Vagina (tissue), 2 donors: Measurements from ENCODE around the gene OR10G4. TPM values are rescaled to one million over a fixed set of nuclear protein-coding genes. Genes with fewer than 3 reads are reported as not detected.

ENCODE experiments used
- DNase-seq, 2 donors: peaks; one replicate each; pipeline ENCODE4 v3.0.0-alpha.2; 2017; ENCODE audit errors: extremely low spot score in 2 of 2
- H3K27ac ChIP-seq: fragments of 200-600 bp; sonication (generic); one replicate; pipeline ENCODE4 v1.5.1; 2019
- H3K27me3 ChIP-seq: fragments of 200-600 bp; sonication (generic); one replicate; pipeline ENCODE4 v1.5.1; 2019
- H3K36me3 ChIP-seq, 2 donors: fragments of 200-600 bp; sonication (generic); one replicate each; pipeline ENCODE4 v1.5.1; 2017 to 2019
- H3K4me1 ChIP-seq: fragments of 200-600 bp; sonication (generic); one replicate; pipeline ENCODE4 v1.5.1; 2019
- H3K4me3 ChIP-seq, 2 donors: fragments of 200-600 bp; sonication (generic); 1 replicate in 1 of 2; 2 replicates in 1 of 2; pipeline ENCODE4 v1.5.1; 2016 to 2019
- H3K9me3 ChIP-seq: fragments of 200-600 bp; sonication (generic); one replicate; pipeline ENCODE4 v1.5.1; 2019
- POLR2A ChIP-seq, 2 donors: fragments of 450-650 bp; IDR thresholded peaks; one replicate each; pipeline ENCODE4 v1.6.1; 2017; ENCODE audit warnings: antibody characterized with exemption in 2 of 2, mild to moderate bottlenecking in 2 of 2, moderate library complexity in 2 of 2
- POLR2AphosphoS5 ChIP-seq, 2 donors: sonication (generic); formaldehyde crosslinking; IDR thresholded peaks; one replicate each; pipeline ENCODE4 v1.9.0; 2017; ENCODE audit warnings: antibody characterized with exemption in 2 of 2, mild to moderate bottlenecking in 2 of 2, low read depth in 1 of 2; ENCODE audit not compliant: insufficient read depth in 1 of 2
- intact Hi-C: fragments of 100-400 bp; cut with DNase I; formaldehyde crosslinking; loops from one replicate; pipeline ENCODE4 v1.15.1; 2023
- total RNA-seq: library from RNA; depleted of rRNA; stranded (reverse); fragments of >200 nt; gene quantifications from one replicate; pipeline ENCODE4 v1.2.3, GENCODE V29; 2016
- TF ChIP-seq, protein P1 (sequence below), 3 experiments: fragments of 450-650 bp in 2 of 3; fragments of 200-600 bp in 1 of 3; sonication (generic) in 1 of 3; IDR thresholded peaks; one replicate each; pipeline ENCODE4 v1.5.1; 2017 to 2019; ENCODE audit warnings: antibody characterized with exemption in 3 of 3, mild to moderate bottlenecking in 2 of 3, moderate library complexity in 2 of 3

Gene OR10G4, protein sequence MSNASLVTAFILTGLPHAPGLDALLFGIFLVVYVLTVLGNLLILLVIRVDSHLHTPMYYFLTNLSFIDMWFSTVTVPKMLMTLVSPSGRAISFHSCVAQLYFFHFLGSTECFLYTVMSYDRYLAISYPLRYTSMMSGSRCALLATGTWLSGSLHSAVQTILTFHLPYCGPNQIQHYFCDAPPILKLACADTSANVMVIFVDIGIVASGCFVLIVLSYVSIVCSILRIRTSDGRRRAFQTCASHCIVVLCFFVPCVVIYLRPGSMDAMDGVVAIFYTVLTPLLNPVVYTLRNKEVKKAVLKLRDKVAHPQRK
- not detected for total RNA-seq

DNA sequence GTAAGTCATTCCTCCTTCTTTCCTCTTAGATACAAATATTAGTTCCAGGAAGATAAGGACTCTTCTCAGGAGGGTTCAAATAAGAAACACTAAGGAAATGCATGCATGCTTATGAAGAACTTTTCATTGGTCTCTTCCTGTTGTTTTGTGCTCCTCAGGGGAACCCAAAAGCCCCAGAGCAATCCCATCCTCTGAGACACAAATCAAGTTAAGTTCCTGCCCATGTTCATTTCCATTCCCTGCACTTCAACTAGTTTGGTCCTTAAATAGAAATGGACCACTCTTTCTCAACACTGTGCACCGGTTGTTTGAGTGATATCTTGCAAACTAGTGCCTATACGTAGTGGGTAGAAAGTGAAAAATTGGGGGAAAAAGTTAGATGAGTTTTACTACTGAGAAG is at the start of gene OR10G4:
Gene OR10G4, plus strand, starts transcription at position 301 of the 400 bp plus-strand sequence. CDS start 2,578 bp downstream, outside the sequence.
- TF ChIP-seq POLR2AphosphoS5 (IDR thresholded peaks at IDR 0.05; ENCODE audit: insufficient read depth in 1 of 2, low read depth in 1 of 2) (no peak), POLR2A (IDR thresholded peaks at IDR 0.05) (no peak)
- TF ChIP-seq, protein P1, sequence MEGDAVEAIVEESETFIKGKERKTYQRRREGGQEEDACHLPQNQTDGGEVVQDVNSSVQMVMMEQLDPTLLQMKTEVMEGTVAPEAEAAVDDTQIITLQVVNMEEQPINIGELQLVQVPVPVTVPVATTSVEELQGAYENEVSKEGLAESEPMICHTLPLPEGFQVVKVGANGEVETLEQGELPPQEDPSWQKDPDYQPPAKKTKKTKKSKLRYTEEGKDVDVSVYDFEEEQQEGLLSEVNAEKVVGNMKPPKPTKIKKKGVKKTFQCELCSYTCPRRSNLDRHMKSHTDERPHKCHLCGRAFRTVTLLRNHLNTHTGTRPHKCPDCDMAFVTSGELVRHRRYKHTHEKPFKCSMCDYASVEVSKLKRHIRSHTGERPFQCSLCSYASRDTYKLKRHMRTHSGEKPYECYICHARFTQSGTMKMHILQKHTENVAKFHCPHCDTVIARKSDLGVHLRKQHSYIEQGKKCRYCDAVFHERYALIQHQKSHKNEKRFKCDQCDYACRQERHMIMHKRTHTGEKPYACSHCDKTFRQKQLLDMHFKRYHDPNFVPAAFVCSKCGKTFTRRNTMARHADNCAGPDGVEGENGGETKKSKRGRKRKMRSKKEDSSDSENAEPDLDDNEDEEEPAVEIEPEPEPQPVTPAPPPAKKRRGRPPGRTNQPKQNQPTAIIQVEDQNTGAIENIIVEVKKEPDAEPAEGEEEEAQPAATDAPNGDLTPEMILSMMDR (IDR thresholded peaks at IDR 0.05), result no peak
- intact Hi-C loops, result no loop called here
- DNase-seq, result no peak
- Histone ChIP-seq H3K4me1 (no peaks in the 10 kb centered on the region), H3K9me3 (no peaks in the 10 kb centered on the region), H3K4me3 (no peak within 1 kb of the TSS), H3K27ac (no peak within 1 kb of the TSS), H3K36me3 (no peaks in the 10 kb centered on the region), H3K27me3 (no peaks in the 10 kb centered on the region)

DNA sequence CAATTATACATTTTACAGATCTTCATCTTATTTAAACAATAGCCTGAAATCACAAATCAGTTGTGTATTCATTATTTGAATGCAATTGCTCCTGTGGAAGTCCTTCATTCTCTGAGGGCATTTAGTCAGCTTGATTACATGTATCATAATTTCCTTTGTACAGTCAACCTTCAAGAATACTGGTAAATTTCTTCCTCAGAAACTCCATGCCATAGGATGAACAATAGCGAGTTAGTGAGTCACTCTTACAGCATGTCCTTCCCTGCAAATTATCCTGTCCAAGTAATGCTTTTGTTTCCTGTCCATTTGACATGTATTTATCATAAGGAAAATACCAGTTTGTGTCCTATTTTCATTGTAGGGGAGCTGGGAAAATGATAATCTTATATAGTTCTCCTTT is 39.0 kb upstream of the OR10G4 start:
- Histone ChIP-seq H3K27me3 (no peaks in the 10 kb centered on the region), H3K27ac (no peak overlapping the region), H3K4me3 (no peak overlapping the region), H3K36me3 (no peaks in the 10 kb centered on the region), H3K9me3 (no peaks in the 10 kb centered on the region), H3K4me1 (no peaks in the 10 kb centered on the region)
- TF ChIP-seq POLR2A (IDR thresholded peaks at IDR 0.05) (no peak), POLR2AphosphoS5 (IDR thresholded peaks at IDR 0.05; ENCODE audit: insufficient read depth in 1 of 2, low read depth in 1 of 2) (no peak)
- TF ChIP-seq, protein P1 (IDR thresholded peaks at IDR 0.05), result no peak
- DNase-seq, result no peak
- intact Hi-C loops, result no loop called here

DNA sequence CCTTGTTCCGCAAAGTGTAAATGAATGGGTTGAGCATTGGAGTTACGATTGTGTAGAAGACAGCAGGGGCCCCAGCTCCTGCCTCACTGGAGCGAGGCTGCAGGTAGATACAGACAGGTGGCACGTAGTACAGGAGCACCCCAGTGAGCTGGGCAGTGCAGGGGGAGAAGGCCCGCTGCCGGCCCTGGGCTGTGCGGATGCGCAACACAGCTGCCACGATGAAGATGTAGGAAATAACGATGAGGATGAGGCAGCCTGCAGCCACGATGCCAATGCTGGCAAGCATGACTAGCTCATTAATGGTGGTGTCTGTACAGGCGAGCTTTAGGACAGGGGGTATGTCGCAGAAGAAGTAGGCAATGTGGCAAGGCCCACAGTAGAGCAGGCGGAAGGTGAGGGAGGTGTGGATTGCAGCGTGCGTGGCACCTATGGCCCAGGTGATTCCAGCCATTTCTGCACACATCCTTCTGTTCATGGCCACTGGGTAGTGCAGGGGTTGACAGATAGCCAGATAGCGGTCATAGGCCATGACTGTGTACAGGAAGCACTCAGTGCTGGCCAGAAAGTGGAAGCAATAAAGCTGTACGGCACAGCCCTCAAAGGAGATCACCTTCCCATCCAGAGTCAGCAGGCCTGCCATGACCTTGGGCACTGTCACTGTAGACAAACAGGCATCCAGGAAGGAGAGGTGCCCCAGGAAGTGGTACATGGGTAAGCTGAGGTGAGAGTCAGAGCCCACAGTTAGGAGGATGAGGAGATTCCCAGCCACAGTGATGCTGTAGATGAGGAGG is 35.8 kb upstream of the OR10G4 start:
- Histone ChIP-seq H3K27me3 (no peaks in the 10 kb centered on the region), H3K4me3 (no peak overlapping the region), H3K9me3 (no peaks in the 10 kb centered on the region), H3K27ac (no peak overlapping the region), H3K36me3 (no peaks in the 10 kb centered on the region), H3K4me1 (no peaks in the 10 kb centered on the region)
- no peak for DNase-seq
- intact Hi-C loops, result no loop called here
- TF ChIP-seq POLR2AphosphoS5 (IDR thresholded peaks at IDR 0.05; ENCODE audit: insufficient read depth in 1 of 2, low read depth in 1 of 2) (no peak), POLR2A (IDR thresholded peaks at IDR 0.05) (no peak)
- TF ChIP-seq, protein P1 (IDR thresholded peaks at IDR 0.05), result no peak

DNA sequence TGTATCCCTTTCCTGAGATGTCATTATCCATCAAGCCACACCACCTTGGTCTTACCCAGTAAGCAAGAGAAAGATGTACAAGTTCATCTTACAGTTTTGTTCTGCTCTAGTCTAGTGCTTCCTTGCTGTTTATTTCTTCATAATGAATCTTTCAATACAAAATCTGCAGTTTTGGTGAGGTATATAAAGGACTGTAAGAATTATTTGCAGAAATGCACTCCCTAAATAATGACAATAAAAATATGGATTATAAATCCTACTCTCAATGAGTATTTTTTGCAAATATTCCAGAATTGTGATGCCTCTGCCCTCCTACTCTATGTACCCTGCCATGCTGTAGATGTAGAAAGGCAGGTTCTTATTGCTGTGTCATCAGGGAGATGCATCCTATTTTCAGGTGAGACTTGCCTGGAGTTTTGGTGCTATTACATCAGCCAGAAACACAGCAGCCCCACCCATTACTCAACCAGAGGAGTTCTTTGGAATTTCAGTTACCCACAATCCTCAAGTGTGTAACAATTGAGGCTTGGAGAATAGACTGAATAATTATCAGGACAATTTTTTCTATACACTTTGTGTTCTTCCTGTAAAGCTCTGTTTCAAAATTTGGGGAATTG is 35.0 kb upstream of the OR10G4 start, which contains the start of gene OR10S1:
Gene OR10S1, minus strand, starts transcription at position 51 of the 617 bp plus-strand sequence. CDS start 117 bp downstream, outside the sequence.
- intact Hi-C loops, result no loop called here
- H3K4me3 ChIP-seq, result no peak within 1 kb of the TSS

DNA sequence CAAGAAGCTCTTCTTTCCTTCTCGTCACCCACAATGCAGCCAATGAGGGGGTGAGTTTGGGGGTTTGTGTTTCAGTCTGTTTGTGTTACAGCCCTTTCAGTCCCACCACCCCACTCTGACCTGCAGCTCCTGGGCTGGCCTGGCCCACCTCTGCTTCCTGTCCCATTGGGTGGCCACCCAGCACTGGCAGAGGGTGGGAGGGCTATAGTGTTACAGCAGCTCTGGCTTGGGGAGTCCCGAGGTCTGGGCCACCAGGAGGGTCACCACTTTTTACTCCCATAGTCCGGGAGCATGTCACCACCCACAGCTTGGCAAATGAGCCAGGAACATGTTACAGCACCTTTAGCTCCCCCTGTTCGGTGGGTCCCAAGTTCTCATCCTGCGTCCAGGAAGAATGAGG is 33.5 kb upstream of the OR10G4 start:
- no peak for DNase-seq
- no peak overlapping the region for H3K4me3 ChIP-seq
- H3K27me3 ChIP-seq, result no peaks in the 10 kb centered on the region
- H3K27ac ChIP-seq, result no peak overlapping the region
- H3K9me3 ChIP-seq, result no peaks in the 10 kb centered on the region
- no peaks in the 10 kb centered on the region for H3K36me3 ChIP-seq
- H3K4me1 ChIP-seq, result no peaks in the 10 kb centered on the region
- intact Hi-C loops, result no loop called here
- no peak for TF ChIP-seq POLR2A (IDR thresholded peaks at IDR 0.05)

More for the DNA sequence above, 35.0 kb upstream of the OR10G4 start, which contains the start of gene OR10S1:
- H3K4me1 ChIP-seq, result no peaks in the 10 kb centered on the region
- H3K36me3 ChIP-seq, result no peaks in the 10 kb centered on the region
- H3K27me3 ChIP-seq, result no peaks in the 10 kb centered on the region
- H3K27ac ChIP-seq, result no peak within 1 kb of the TSS
- TF ChIP-seq POLR2AphosphoS5 (IDR thresholded peaks at IDR 0.05; ENCODE audit: insufficient read depth in 1 of 2, low read depth in 1 of 2), result no peak
- DNase-seq, result no peak
- H3K9me3 ChIP-seq, result no peaks in the 10 kb centered on the region
